Measurements from ENCODE around the gene ATP11A.
"Not testable (repeated sequence)": the region's sequence is repeated elsewhere in the genome, so short reads cannot be mapped to it uniquely, and the experiment has no call there.

The ATP11A gene

DNA sequence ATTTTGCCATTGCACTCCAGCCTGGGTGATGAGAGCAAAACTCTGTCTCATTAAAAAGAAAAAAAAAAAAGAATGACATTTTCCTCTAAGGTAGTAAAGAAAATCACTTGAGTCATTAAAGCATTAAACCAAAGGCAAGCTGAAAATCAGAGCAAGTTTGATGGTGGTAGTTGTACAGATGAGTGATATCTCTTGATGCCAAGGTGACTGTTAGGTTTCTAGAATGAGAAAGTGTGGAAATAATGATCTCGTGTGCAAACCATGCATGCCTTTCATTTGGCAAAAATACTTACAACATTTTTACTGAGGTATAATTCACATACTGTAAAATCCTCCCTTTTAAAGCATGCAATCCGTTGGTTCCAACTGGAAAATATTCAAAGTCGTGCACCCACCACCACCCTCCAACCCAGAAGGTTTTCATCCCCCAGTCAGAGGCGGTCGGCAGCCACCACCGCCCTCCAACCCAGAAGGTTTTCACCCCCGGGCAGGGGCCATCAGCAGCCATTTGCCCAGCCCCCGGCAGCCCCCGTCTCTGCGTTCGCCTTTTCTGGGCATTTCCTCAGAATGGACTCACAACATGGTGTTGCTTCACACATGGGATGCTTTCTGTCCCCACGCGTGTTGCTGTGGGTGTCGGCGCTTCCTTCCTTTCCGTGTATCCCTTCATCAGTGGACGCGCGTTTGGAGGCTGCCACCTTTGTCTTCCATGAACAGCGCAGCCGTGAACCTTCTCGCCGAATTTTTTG lies 90.2 kb downstream of the ATP11A start:
- DNase-seq = no peak

GRCh38 chr13:112781287-112781686 lies 91.4 kb downstream of the ATP11A start:
- DNase-seq = no peak

GRCh38 chr13:112781881-112782361 lies 92.1 kb downstream of the ATP11A start:
- no peak for DNase-seq

GRCh38 chr13:112782429-112783010 lies 92.7 kb downstream of the ATP11A start:
- DNase-seq = no peak

DNA sequence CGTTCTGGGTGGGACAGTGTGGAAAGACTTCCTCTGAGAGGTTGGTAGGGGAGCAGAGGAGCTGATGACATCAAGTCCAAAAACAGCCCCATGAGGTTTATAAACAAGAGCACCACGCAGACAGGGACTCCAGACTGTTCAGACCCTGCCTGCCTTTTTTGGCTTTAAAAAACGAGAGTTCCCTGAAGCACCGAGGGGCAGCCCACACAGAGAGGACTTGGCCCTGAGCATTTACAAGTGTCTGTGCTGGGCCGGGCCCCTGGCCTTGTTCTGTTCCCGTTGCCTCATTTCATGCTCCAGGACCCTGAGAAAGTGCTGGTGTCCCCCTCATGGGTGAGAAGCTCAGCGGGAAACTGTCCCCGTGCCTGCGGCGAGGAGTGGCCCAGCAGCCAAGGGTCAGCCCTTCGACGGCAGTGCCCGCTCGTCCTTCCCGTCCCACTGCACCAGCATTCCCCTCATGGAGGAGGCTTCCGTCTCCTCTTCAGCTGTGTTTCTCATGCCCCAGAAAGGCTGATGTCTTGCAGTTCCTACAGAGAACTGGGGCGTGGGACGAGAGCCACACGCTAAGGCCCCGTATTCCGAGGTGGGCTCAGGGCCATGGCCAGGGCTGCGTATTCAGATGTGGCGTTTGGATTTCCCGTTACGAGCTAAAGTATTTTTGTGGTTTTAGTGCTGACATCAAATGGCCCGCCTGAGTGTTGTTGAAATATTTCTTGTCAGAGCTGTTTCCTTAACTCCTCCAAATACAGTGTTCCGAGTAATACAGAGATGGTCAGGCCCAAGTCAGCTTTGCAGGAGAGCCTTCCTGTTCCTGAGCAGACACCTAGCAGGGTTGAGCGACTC lies 93.5 kb downstream of the ATP11A start:
- no peak for DNase-seq

DNA sequence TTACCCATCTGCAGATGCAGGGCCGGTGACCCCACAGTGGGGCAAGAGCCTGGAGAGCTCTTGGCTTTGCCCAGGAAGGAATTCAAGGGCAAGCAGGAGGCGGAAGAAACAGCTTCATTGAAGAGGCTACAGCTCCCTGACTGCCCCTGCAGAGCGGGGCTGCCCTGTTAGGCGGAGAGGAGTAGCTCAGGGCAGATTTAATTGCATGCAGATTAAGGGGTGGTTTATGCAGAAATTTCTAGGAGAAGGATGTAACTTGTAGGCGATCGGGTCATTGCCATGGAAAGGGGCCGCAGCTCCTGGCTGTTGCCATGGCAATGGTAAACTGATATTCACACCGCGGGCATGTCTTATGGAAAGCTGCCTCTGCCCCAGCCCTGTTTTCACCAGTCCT lies 94.1 kb downstream of the ATP11A start:
- DNase-seq = no peak

DNA sequence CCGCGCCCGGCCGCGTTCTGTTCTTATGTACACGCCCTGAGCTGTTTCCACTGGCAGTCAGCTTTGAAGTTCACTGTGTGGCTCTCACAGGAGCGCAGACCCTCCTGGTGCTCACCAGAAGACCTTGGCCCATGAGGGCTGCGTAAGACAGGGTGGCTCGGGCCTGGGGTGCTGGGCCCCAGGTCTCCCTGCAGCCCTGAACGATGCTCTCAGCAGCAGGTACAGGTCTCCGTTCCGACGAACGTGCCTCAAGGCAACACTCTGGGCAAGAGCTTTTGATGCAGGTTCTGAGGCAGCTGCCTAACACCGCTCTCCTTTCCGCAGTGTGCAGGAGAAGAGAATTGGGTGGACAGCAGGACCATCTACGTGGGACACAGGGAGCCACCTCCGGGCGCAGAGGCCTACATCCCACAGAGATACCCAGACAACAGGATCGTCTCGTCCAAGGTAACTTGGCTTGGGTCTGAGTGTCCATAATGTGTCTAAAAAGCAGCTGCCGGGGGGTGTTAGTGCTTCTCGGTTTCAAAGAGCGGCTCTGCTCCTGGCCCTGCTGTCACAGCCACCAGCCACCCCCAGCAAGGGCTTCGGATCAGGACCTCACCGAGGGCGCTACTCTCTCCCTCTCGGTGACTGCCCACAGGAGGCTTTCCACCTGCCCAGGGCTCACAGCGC lies 95.1 kb downstream of the ATP11A start:
- no peak for DNase-seq

GRCh38 chr13:112785483-112785856 lies 95.6 kb downstream of the ATP11A start:
- no peak for DNase-seq

GRCh38 chr13:112786810-112787209 lies 97.0 kb downstream of the ATP11A start:
- DNase-seq = not testable (repeated sequence)

- no peak for DNase-seq
These were observed 101.2 kb downstream of the ATP11A start for GRCh38 chr13:112790735-112791641.

- no peak for DNase-seq
These were observed 102.0 kb downstream of the ATP11A start for GRCh38 chr13:112791663-112792440.

- no peak for DNase-seq
These were observed 102.7 kb downstream of the ATP11A start for GRCh38 chr13:112792511-112792910.

GRCh38 chr13:112793545-112794445 lies 104.0 kb downstream of the ATP11A start:
- DNase-seq = no peak

- no peak for DNase-seq
These were observed 105.4 kb downstream of the ATP11A start for GRCh38 chr13:112795277-112795676.

DNA sequence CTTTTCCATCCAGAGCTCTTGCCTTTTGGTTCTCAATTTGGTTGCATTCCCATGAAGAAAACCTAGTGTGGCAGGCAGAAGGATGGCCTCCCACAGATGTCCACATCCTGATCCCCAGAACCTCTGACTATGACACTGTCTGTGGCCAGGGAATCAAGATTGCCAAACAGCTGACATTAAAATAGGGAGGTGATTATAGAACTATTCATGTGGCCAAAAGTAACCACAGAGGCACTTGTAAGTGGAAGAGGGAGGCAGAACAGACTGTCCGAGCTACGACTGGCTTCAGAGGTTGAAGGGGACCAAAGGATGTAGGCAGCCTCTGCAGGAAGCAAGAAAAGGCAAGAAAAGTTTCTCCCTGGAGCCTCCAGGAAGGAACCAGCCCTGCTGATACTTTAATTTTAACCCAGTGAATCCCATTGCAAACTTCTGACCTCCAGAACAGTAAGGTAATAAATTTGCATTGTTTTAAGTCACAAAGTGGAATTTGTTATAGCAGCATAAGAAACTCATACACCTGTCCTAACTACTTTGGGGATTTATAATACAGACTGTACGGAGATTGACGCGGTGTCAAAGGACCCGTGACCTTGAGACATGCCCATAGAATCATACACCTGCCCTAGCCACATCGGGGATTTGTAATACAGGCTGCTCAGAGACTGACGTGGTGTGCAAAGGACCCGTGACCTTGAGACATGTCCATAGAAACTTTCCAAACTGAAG lies 106.5 kb downstream of the ATP11A start:
- DNase-seq = no peak

DNA sequence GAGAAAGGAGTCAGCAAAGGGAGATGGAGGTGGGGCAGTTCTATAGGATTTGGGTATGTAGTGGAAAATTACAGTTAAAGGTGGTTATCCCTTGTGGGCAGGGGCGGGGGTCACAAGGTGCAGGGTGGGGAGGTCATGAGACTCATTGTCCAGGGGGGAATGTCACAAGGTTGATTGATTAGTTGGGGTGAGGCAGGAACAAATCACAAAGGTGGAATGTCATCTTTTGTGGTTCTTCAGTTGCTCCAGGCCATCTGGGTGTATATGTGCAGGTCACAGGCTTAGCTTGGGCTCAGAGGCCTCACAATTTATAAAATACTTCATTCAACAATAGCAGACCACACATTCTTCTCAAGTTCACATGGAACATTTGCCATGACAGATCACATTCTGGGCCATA lies 109.6 kb downstream of the ATP11A start:
- DNase-seq = no peak

GRCh38 chr13:112800057-112800456 lies 110.2 kb downstream of the ATP11A start:
- DNase-seq = no peak

GRCh38 chr13:112800807-112801206 lies 111.0 kb downstream of the ATP11A start:
- not testable (repeated sequence) for DNase-seq

DNA sequence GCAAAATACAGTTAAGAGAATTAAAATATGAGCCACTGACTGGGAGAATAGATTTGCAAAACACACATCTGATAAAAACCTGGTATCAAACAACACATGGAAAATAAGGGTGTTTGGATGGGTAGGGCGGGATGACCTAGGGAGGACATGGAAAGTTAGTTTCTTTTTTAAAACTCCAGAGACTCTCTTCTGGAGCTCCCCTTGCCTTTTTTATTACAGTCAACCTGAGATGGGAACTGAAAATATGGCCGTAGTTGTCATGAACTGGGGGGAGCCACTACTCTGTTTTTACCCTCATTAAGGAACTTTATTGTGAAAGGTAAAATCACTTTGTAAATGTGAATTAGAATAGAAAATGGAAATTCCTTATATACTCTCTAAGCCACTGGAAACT lies 113.0 kb downstream of the ATP11A start:
- no peak for DNase-seq
